ENCODE results near the gene CXCL17.

DNA sequence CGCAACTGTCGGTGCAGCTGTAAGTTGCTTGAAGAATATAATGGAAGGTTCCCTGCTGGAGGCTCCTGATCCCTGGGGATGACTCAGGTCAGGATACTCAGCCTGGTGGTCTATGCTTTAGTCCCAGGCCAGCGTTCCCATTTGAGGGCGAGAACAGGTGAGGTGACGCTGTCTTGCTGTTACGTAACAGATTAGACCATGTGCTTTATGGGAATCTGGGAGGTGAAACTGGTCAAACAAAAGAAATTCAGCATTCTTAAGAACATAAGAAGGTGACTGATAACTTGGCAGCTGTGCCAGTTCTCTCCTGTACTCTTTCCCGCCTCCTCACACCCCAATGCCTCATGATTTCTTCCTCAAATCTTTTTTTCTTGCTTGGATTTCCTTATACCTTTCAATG lies at the start of gene CXCL17:
- TF ChIP-seq CTCF (conservative IDR thresholded peaks at IDR 0.05 in 1 of 2, IDR thresholded peaks at IDR 0.05 in 1 of 2; ENCODE audit: extremely low read depth in 1 of 2, insufficient read depth in 1 of 2, low read depth in 1 of 2, low read length in 2 of 2) (no peak), EZH2 (IDR thresholded peaks at IDR 0.05; ENCODE audit: borderline replicate concordance, low read length) (no peak)

Data from mammary epithelial cell (primary cell).